GM23338 (cell line): ENCODE data around the gene PRKAB2. TPM values are rescaled to one million over a fixed set of nuclear protein-coding genes. Genes with fewer than 3 reads are reported as not detected.

Source experiments
- ATAC-seq: fragments of 200-7000 bp; cut with Tn5 transposase; 3 replicates; pipeline ENCODE4 v1.9.1; 2020
- DNase-seq: peaks from one replicate; pipeline ENCODE4 v3.0.0-alpha.2; 2015; ENCODE audit warnings: low spot score
- H2AFZ ChIP-seq: fragments of 200-600 bp; sonication (generic); 2 replicates; pipeline ENCODE4 v1.8.0; 2016; ENCODE audit warnings: antibody characterized with exemption, mild to moderate bottlenecking, moderate library complexity
- H3F3A ChIP-seq: fragments of 200-600 bp; sonication (generic); replicated peaks from 2 replicates; pipeline ENCODE4 v1.8.0; 2017; ENCODE audit warnings: antibody characterized with exemption, mixed run types, low read depth
- H3K27ac ChIP-seq: fragments of 200-600 bp; sonication (generic); 2 replicates; pipeline ENCODE4 v1.6.1; 2016; ENCODE audit warnings: low read depth
- H3K27me3 ChIP-seq: fragments of 200-600 bp; sonication (generic); 2 replicates; pipeline ENCODE4 v1.8.0; 2016; ENCODE audit warnings: mild to moderate bottlenecking, mixed run types, moderate library complexity; ENCODE audit not compliant: insufficient read depth
- H3K36me3 ChIP-seq: fragments of 200-600 bp; sonication (generic); 2 replicates; pipeline ENCODE4 v1.8.0; 2016; ENCODE audit warnings: mild to moderate bottlenecking; ENCODE audit not compliant: insufficient read depth
- H3K4me1 ChIP-seq: fragments of 200-600 bp; sonication (generic); 2 replicates; pipeline ENCODE4 v1.8.0; 2016; ENCODE audit warnings: mild to moderate bottlenecking, moderate library complexity; ENCODE audit not compliant: insufficient read depth
- H3K4me2 ChIP-seq: fragments of 200-600 bp; sonication (generic); 2 replicates; pipeline ENCODE4 v1.7.1; 2017; ENCODE audit warnings: mixed run types
- H3K4me3 ChIP-seq: fragments of 200-600 bp; sonication (generic); 2 replicates; pipeline ENCODE4 v1.6.1; 2016; ENCODE audit warnings: mixed run types
- H3K79me2 ChIP-seq: fragments of 200-600 bp; sonication (generic); replicated peaks from 2 replicates; pipeline ENCODE4 v1.8.0; 2017; ENCODE audit warnings: mild to moderate bottlenecking; ENCODE audit not compliant: insufficient read depth
- H3K9me2 ChIP-seq: fragments of 200-600 bp; sonication (generic); 2 replicates; pipeline ENCODE4 v1.8.0; 2017; ENCODE audit not compliant: insufficient read depth
- H4K20me1 ChIP-seq: fragments of 200-600 bp; sonication (generic); replicated peaks from 2 replicates; pipeline ENCODE4 v1.8.0; 2017; ENCODE audit warnings: mild to moderate bottlenecking; ENCODE audit not compliant: insufficient read depth
- H3K27ac Mint-ChIP-seq: 2 replicates; pipeline ENCODE4 v1.8.0; 2020; ENCODE audit warnings: inconsistent platforms, mild to moderate bottlenecking, moderate library complexity, mixed read lengths
- H3K27me3 Mint-ChIP-seq: 3 replicates; pipeline ENCODE4 v1.8.0; 2022; ENCODE audit warnings: low read depth, mild to moderate bottlenecking, moderate library complexity, mixed read lengths, inconsistent platforms; ENCODE audit not compliant: insufficient read depth, poor library complexity
- H3K36me3 Mint-ChIP-seq: 3 replicates; pipeline ENCODE4 v1.8.0; 2021; ENCODE audit warnings: low read depth, mild to moderate bottlenecking, inconsistent platforms, moderate library complexity, mixed read lengths
- H3K4me1 Mint-ChIP-seq: 3 replicates; pipeline ENCODE4 v1.8.0; 2020; ENCODE audit warnings: mild to moderate bottlenecking, inconsistent platforms, mixed read lengths
- H3K4me3 Mint-ChIP-seq: 3 replicates; pipeline ENCODE4 v1.8.0; 2021; ENCODE audit warnings: moderate library complexity, mild to moderate bottlenecking, inconsistent platforms, mixed read lengths
- H3K9me3 Mint-ChIP-seq: 3 replicates; pipeline ENCODE4 v1.8.0; 2020; ENCODE audit warnings: moderate library complexity, mild to moderate bottlenecking, inconsistent platforms, mixed read lengths
- CREB1 ChIP-seq: fragments of 250-450 bp; sonication (Bioruptor Pico); IDR thresholded peaks from 2 replicates; pipeline ENCODE4 v1.5.0; 2020; ENCODE audit warnings: low read depth, mild to moderate bottlenecking, moderate library complexity
- CTCF ChIP-seq, 2 experiments: fragments of 200-600 bp in 1 of 2; sonication (generic) in 1 of 2; conservative IDR thresholded peaks; 2 replicates each; pipeline versions ENCODE4 v1.5.1 to v1.6.1; 2016 to 2017; ENCODE audit warnings: antibody characterized with exemption in 2 of 2, low read depth in 2 of 2, mild to moderate bottlenecking in 2 of 2, moderate library complexity in 1 of 2
- ETS1 ChIP-seq: IDR thresholded peaks from 2 replicates; pipeline ENCODE4 v1.6.1; 2016; ENCODE audit warnings: antibody characterized with exemption
- EZH2 ChIP-seq: fragments of 200-600 bp; sonication (generic); IDR thresholded peaks from one replicate; pipeline ENCODE4 v1.8.0; 2017; ENCODE audit warnings: antibody characterized with exemption, mild to moderate bottlenecking, low read depth; ENCODE audit not compliant: unreplicated experiment
- EZH2phosphoT487 ChIP-seq: fragments of 200-600 bp; sonication (generic); IDR thresholded peaks from one replicate; pipeline ENCODE4 v1.8.1; 2018; ENCODE audit warnings: antibody characterized with exemption; ENCODE audit not compliant: unreplicated experiment
- NANOG ChIP-seq: IDR thresholded peaks from 2 replicates; pipeline ENCODE4 v1.6.1; 2016; ENCODE audit warnings: antibody characterized with exemption, borderline replicate concordance
- POLR2AphosphoS5 ChIP-seq: IDR thresholded peaks from 2 replicates; pipeline ENCODE4 v1.6.1; 2016; ENCODE audit warnings: antibody characterized with exemption, low read depth
- REST ChIP-seq: IDR thresholded peaks from one replicate; pipeline ENCODE4 v1.6.1; 2018; ENCODE audit warnings: antibody characterized with exemption; ENCODE audit not compliant: unreplicated experiment
- STAT1 ChIP-seq: IDR thresholded peaks from one replicate; pipeline ENCODE4 v1.6.1; 2016; ENCODE audit warnings: antibody characterized with exemption; ENCODE audit not compliant: unreplicated experiment
- ZNF114 ChIP-seq: fragments of 250-450 bp; sonication (Bioruptor Pico); IDR thresholded peaks from 2 replicates; pipeline ENCODE4 v1.5.0; 2020; ENCODE audit warnings: mild to moderate bottlenecking, moderate library complexity
- ZNF331 ChIP-seq: fragments of 250-450 bp; sonication (Bioruptor Pico); IDR thresholded peaks from 2 replicates; pipeline ENCODE4 v1.5.0; 2020; ENCODE audit warnings: low read depth, mild to moderate bottlenecking, moderate library complexity
- ZNF462 ChIP-seq: fragments of 250-450 bp; sonication (Bioruptor Pico); IDR thresholded peaks from 2 replicates; pipeline ENCODE4 v1.5.0; 2020; ENCODE audit warnings: mild to moderate bottlenecking, moderate library complexity
- polyA plus RNA-seq: library from polyadenylated mRNA; unstranded; fragments of >200 nt; fragmentation: Nextera tagmentation; extraction: Ambion mirVana; gene quantifications from 2 replicates; pipeline ENCODE4 v1.2.1, GENCODE V29; 2016
- total RNA-seq: library from RNA; depleted of rRNA; stranded (reverse); fragments of >200 nt; shearing (Covaris generic); gene quantifications from 2 replicates; pipeline ENCODE4 v1.2.3, GENCODE V29; 2014

The PRKAB2 gene
- total and polyA plus RNA-seq, 2 experiments from 2014 or later: 15.9 to 32.2 TPM

GRCh38 chr1:147151244-147151643 lies 21.0 kb downstream of the PRKAB2 start:
- no peaks in the 10 kb centered on the region for H3K79me2 ChIP-seq
- no peaks in the 10 kb centered on the region for H3K27me3 Mint-ChIP-seq
- TF ChIP-seq NANOG: no peak
- no peak for TF ChIP-seq CTCF (conservative IDR thresholded peaks at IDR 0.05; ENCODE audit: low read depth in 2 of 2)
- TF ChIP-seq ZNF462 (CRISPR knock-in tag): no peak
- no peak for TF ChIP-seq CREB1 (CRISPR knock-in tag)
- TF ChIP-seq REST: no peak
- TF ChIP-seq ETS1: no peak
- TF ChIP-seq ZNF114 (CRISPR knock-in tag): no peak
- no peak for TF ChIP-seq EZH2phosphoT487
- no peak for TF ChIP-seq EZH2
- TF ChIP-seq STAT1: no peak
- no peak for TF ChIP-seq ZNF331
- no peak for TF ChIP-seq POLR2AphosphoS5
- H3K4me3 ChIP-seq: no peak overlapping the region
- no peaks in the 10 kb centered on the region for H3K9me2 ChIP-seq
- H3K4me1 Mint-ChIP-seq: peaks cover 8% of the 10 kb centered on the region; the same call in 2 of the 3 replicates
- no peak overlapping the region for H3K4me3 Mint-ChIP-seq
- H3K27ac Mint-ChIP-seq: no peak overlapping the region
- H3K9me3 Mint-ChIP-seq: no peaks in the 10 kb centered on the region
- no peak overlapping the region for H3K4me2 ChIP-seq
- H3F3A ChIP-seq: no peaks in the 10 kb centered on the region
- H3K27me3 ChIP-seq: no peaks in the 10 kb centered on the region
- H3K4me1 ChIP-seq: no peaks in the 10 kb centered on the region
- 0 out of 3 replicates have a peak, but pooled peaks cover 2% of the 10 kb centered on the region for H3K36me3 Mint-ChIP-seq
- no peak overlapping the region for H3K27ac ChIP-seq
- peaks cover 3% of the 10 kb centered on the region; the same call in 1 of the 2 replicates for H3K36me3 ChIP-seq
- ATAC-seq (no peak), DNase-seq (no peak)
- no peaks in the 10 kb centered on the region; the same call in 1 of the 2 replicates for H4K20me1 ChIP-seq
- H2AFZ ChIP-seq: no peak overlapping the region
